ENCODE results near the gene CAPN3.

The CAPN3 gene

GRCh38 chr15:42457445-42458442 is 98.4 kb downstream of the CAPN3 start:
- DNase-seq: no peak

DNA sequence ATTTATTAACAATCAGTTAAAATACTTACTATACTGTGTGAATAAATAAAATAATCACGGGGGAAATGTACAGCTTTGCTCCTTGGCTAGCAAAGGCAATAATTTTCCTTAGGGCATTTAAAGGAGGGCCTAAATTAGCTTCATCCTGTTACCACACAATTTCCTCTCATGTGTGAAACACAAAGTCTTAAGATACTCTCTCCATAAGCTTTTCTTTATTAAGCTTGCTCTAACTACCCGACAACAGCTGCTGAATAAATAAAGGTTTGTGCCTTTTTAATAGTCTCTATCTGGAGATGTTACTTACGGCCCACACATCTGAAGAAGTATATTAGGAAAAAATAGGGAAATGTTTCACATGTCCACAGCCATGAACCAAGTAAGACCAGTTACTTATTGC is 102.0 kb downstream of the CAPN3 start:
- DNase-seq: no peak

Data from NCI-H1417 (cell line).